Activated CD8-positive, alpha-beta T cell treated with anti-CD3 and anti-CD28 coated beads for 36 hours (primary cell): Measurements from ENCODE around the gene KCNK18. TPM values are rescaled to one million over a fixed set of nuclear protein-coding genes. Genes with fewer than 3 reads are reported as not detected.

Experiments
- ATAC-seq: fragments of 200-7000 bp; cut with Tn5 transposase; one replicate; pipeline ENCODE4 v1.10.0; 2021; ENCODE audit warnings: mild to moderate bottlenecking, moderate library complexity
- CTCF ChIA-PET: fragments of 350-600 bp; sonication (Branson Sonifier 250); formaldehyde crosslinking; loops from one replicate; lab custom pipeline; 2021; ENCODE audit warnings: antibody characterized with exemption; lab: Charles Lee
- POLR2A ChIA-PET: fragments of 350-600 bp; sonication (Branson Sonifier 250); formaldehyde crosslinking; loops from one replicate; lab custom pipeline; 2021; ENCODE audit warnings: antibody characterized with exemption; lab: Charles Lee
- DNase-seq: peaks from one replicate; pipeline ENCODE4 v3.0.0-alpha.2; 2020
- H3K27ac Mint-ChIP-seq: one replicate; pipeline ENCODE4 v1.8.0; 2021; ENCODE audit warnings: mild to moderate bottlenecking, mixed read lengths
- H3K27me3 Mint-ChIP-seq: one replicate; pipeline ENCODE4 v1.8.0; 2021; ENCODE audit warnings: mixed read lengths
- H3K36me3 Mint-ChIP-seq: one replicate; pipeline ENCODE4 v1.8.0; 2021; ENCODE audit warnings: low read depth, mixed read lengths
- H3K4me1 Mint-ChIP-seq: one replicate; pipeline ENCODE4 v1.8.0; 2021; ENCODE audit warnings: low read depth, mixed read lengths
- H3K4me3 Mint-ChIP-seq: one replicate; pipeline ENCODE4 v1.8.0; 2021; ENCODE audit warnings: mild to moderate bottlenecking, moderate library complexity, mixed read lengths
- H3K9me3 Mint-ChIP-seq: one replicate; pipeline ENCODE4 v1.8.0; 2021; ENCODE audit warnings: mixed read lengths
- CTCF ChIP-seq: fragments of 200-600 bp; IDR thresholded peaks from one replicate; pipeline ENCODE4 v1.8.0; 2022; ENCODE audit warnings: antibody characterized with exemption, mild to moderate bottlenecking
- intact Hi-C: fragments of 100-400 bp; cut with micrococcal nuclease; formaldehyde crosslinking; loops from one replicate; pipeline ENCODE4 v1.10.0; 2022
- total RNA-seq, 2 experiments: library from RNA; stranded (reverse); gene quantifications; one replicate each; pipeline ENCODE4 v1.2.3, GENCODE V29; 2021

Gene KCNK18
- total RNA-seq, 2 experiments from 2014 or later = not detected

- Mint-ChIP-seq H3K27me3 (peaks cover 40% of the 10 kb centered on the region), H3K36me3 (no peaks in the 10 kb centered on the region), H3K27ac (no peak overlapping the region), H3K4me1 (peaks cover 1% of the 10 kb centered on the region), H3K9me3 (peaks cover 5% of the 10 kb centered on the region), H3K4me3 (no peak overlapping the region)
- no peak for ATAC-seq
- no peak for DNase-seq
- intact Hi-C loops = no loop called here
- POLR2A ChIA-PET = no interaction called here
- CTCF ChIA-PET = no interaction called here
- TF ChIP-seq CTCF = no peak
These were observed 14.9 kb downstream of the KCNK18 start for GRCh38 chr10:117212176-117212575.

GRCh38 chr10:117214401-117214800, 17.1 kb downstream of the KCNK18 start:
- Mint-ChIP-seq H3K36me3 (no peaks in the 10 kb centered on the region), H3K9me3 (peaks cover 5% of the 10 kb centered on the region), H3K4me3 (no peak overlapping the region), H3K27me3 (peaks cover 41% of the 10 kb centered on the region), H3K27ac (no peak overlapping the region), H3K4me1 (peaks cover 7% of the 10 kb centered on the region)
- POLR2A ChIA-PET = no interaction called here
- intact Hi-C loops = no loop called here
- DNase-seq = no peak
- ATAC-seq = no peak
- no peak for TF ChIP-seq CTCF
- CTCF ChIA-PET = no interaction called here

- Mint-ChIP-seq H3K4me1 (peaks cover 7% of the 10 kb centered on the region), H3K27me3 (peaks cover 37% of the 10 kb centered on the region), H3K4me3 (no peak overlapping the region), H3K36me3 (no peaks in the 10 kb centered on the region), H3K9me3 (peaks cover 5% of the 10 kb centered on the region), H3K27ac (no peak overlapping the region)
- POLR2A ChIA-PET = no interaction called here
- CTCF ChIA-PET = interaction anchor here (1.0 to 4.1 kb wide), 5 partner anchors 19 to 231 kb away, joined by 3 to 124 read pairs (median 9); no protein-coding TSS in a partner anchor
- DNase-seq = no peak
- no peak for TF ChIP-seq CTCF
- no peak for ATAC-seq
- intact Hi-C loops = loop anchor here (5.0 kb wide), 2 partner anchors 62 to 107 kb away; no protein-coding TSS in a partner anchor
These were observed 17.8 kb downstream of the KCNK18 start for GRCh38 chr10:117215079-117215478.

GRCh38 chr10:117216028-117216427, 18.7 kb downstream of the KCNK18 start:
- POLR2A ChIA-PET = interaction anchor here (0.7 kb wide), 1 partner anchor 596 kb away, joined by 4 read pairs; no protein-coding TSS in a partner anchor
- peaks cover 5% of the 10 kb centered on the region for H3K9me3 Mint-ChIP-seq
- no peaks in the 10 kb centered on the region for H3K36me3 Mint-ChIP-seq

More at GRCh38 chr10:117216028-117216427, 18.7 kb downstream of the KCNK18 start:
- intact Hi-C loops = loop anchor here (5.0 kb wide), 2 partner anchors 61 to 106 kb away; no protein-coding TSS in a partner anchor
- DNase-seq = no peak
- no peak for ATAC-seq
- Mint-ChIP-seq H3K27ac (no peak overlapping the region), H3K27me3 (peaks cover 33% of the 10 kb centered on the region), H3K4me3 (peak overlapping the region; percentile 70), H3K4me1 (peaks cover 7% of the 10 kb centered on the region)
- CTCF ChIA-PET = interaction anchor here (0.6 to 4.1 kb wide), 63 partner anchors 8 to 438 kb away, joined by 3 to 124 read pairs (median 7); no protein-coding TSS in a partner anchor
- no peak for TF ChIP-seq CTCF
